GM21619 (cell line): ENCODE measurements around the gene SERPINI1.
"Not testable (repeated sequence)": the region's sequence is repeated elsewhere in the genome, so short reads cannot be mapped to it uniquely, and the experiment has no call there.

Source experiments
- ATAC-seq: cut with Tn5 transposase; IDR thresholded peaks from one replicate; pipeline ENCODE4 v1.9.1; 2021; ENCODE audit not compliant: unreplicated experiment

The SERPINI1 gene

GRCh38 chr3:167783781-167784180 is 48.3 kb downstream of the SERPINI1 start:
- no peak for ATAC-seq

GRCh38 chr3:167785790-167786189 is 50.3 kb downstream of the SERPINI1 start:
- ATAC-seq = no peak

- ATAC-seq = no peak
Measured at GRCh38 chr3:167787440-167787839, 51.9 kb downstream of the SERPINI1 start.

- peak; percentile 75 for ATAC-seq
Measured at GRCh38 chr3:167798443-167798842, 62.9 kb downstream of the SERPINI1 start.

GRCh38 chr3:167808910-167809309 is 73.4 kb downstream of the SERPINI1 start:
- no peak for ATAC-seq

GRCh38 chr3:167810236-167810635 is 74.7 kb downstream of the SERPINI1 start:
- ATAC-seq = no peak

- ATAC-seq = no peak
Measured at GRCh38 chr3:167811031-167811430, 75.5 kb downstream of the SERPINI1 start.

GRCh38 chr3:167813169-167814123 is 77.9 kb downstream of the SERPINI1 start:
- no peak for ATAC-seq

GRCh38 chr3:167814441-167814951 is 79.0 kb downstream of the SERPINI1 start:
- no peak for ATAC-seq

- ATAC-seq = no peak
Measured at GRCh38 chr3:167816953-167817352, 81.4 kb downstream of the SERPINI1 start.

- ATAC-seq = no peak
Measured at GRCh38 chr3:167820102-167820865, 84.8 kb downstream of the SERPINI1 start.

- no peak for ATAC-seq
Measured at GRCh38 chr3:167821248-167821805, 85.8 kb downstream of the SERPINI1 start.

- ATAC-seq = no peak
Measured at GRCh38 chr3:167823738-167824137, 88.2 kb downstream of the SERPINI1 start.

GRCh38 chr3:167827588-167827987 is 92.1 kb downstream of the SERPINI1 start:
- not testable (repeated sequence) for ATAC-seq

- ATAC-seq = no peak
Measured at GRCh38 chr3:167829071-167829470, 93.5 kb downstream of the SERPINI1 start.

- no peak for ATAC-seq
Measured at GRCh38 chr3:167830007-167830406, 94.5 kb downstream of the SERPINI1 start.

GRCh38 chr3:167835359-167835758 is 99.8 kb downstream of the SERPINI1 start:
- no peak for ATAC-seq

GRCh38 chr3:167835953-167836352 is 100.4 kb downstream of the SERPINI1 start:
- ATAC-seq = no peak

- ATAC-seq = no peak
Measured at GRCh38 chr3:167837466-167837865, 101.9 kb downstream of the SERPINI1 start.

GRCh38 chr3:167839460-167840134 is 104.1 kb downstream of the SERPINI1 start:
- ATAC-seq = peak; percentile 68

- no peak for ATAC-seq
Measured at GRCh38 chr3:167840247-167840646, 104.7 kb downstream of the SERPINI1 start.
